ENCODE results near the gene SPINK1.

The SPINK1 gene

DNA sequence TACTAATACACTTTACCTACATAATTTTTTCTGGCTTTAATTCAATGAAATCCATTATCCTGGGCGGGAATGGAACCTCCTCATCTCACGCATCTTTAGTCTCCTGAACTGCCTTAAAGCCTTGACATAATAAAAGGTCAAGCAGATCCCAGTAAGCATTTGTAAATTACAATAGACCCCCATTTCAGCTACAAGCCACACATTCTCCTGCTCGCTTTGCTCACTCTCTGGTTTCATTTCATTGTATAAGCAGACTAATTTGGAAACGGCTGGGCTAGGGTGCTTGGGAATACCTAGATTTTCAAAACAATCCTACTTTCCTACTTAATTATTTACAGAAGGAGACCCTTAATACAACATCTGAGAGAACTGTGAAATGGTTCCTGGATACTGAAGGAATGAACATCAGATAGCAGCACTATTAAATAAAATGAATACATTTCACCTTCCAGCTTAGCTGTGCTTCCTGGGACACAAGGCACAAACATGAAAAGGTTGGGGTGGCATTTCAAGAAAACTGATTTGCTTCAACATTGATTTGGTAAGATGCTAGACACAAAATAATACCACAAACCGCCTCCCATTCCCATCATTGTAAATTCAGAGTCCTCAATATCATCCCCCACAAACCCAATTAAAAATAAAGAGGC, 50.4 kb downstream of the SPINK1 start:
- H3K4me3 ChIP-seq (ENCODE audit: control insufficient read depth, low read depth, low read length) = no peak overlapping the region

GRCh38 chr5:147779694-147780093, 51.8 kb downstream of the SPINK1 start:
- TF ChIP-seq, protein P1, sequence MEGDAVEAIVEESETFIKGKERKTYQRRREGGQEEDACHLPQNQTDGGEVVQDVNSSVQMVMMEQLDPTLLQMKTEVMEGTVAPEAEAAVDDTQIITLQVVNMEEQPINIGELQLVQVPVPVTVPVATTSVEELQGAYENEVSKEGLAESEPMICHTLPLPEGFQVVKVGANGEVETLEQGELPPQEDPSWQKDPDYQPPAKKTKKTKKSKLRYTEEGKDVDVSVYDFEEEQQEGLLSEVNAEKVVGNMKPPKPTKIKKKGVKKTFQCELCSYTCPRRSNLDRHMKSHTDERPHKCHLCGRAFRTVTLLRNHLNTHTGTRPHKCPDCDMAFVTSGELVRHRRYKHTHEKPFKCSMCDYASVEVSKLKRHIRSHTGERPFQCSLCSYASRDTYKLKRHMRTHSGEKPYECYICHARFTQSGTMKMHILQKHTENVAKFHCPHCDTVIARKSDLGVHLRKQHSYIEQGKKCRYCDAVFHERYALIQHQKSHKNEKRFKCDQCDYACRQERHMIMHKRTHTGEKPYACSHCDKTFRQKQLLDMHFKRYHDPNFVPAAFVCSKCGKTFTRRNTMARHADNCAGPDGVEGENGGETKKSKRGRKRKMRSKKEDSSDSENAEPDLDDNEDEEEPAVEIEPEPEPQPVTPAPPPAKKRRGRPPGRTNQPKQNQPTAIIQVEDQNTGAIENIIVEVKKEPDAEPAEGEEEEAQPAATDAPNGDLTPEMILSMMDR (conservative IDR thresholded peaks at IDR 0.05; ENCODE audit: control insufficient read depth, insufficient read depth, low read depth, low read length) = no peak
- DNase-seq (ENCODE audit: low read depth) = no peak
- H3K4me3 ChIP-seq (ENCODE audit: control insufficient read depth, low read depth, low read length) = no peak overlapping the region

More for the DNA sequence above, 50.4 kb downstream of the SPINK1 start:
- TF ChIP-seq, protein P1 (conservative IDR thresholded peaks at IDR 0.05; ENCODE audit: control insufficient read depth, insufficient read depth, low read depth, low read length) = no peak
- DNase-seq (ENCODE audit: low read depth) = no peak

DNA sequence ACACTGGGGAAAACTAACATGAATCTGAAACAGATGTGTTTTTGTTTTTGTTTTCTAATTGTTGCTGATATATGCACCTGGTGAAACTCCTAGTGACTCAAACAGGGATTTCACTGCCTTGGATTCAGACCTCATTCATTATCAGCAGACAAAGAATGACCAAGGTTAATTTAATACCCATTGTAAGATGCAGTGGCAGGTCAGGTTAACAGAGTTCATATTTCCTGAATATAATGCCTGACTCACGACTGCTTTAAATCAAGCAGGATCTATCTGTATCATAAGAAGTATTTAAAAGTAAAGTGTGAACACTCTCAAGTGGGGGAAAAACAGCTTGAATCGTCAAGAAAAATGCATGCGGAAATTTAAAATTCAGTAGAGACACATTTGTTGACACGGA, 54.5 kb downstream of the SPINK1 start:
- TF ChIP-seq, protein P1 (conservative IDR thresholded peaks at IDR 0.05; ENCODE audit: control insufficient read depth, insufficient read depth, low read depth, low read length) = no peak
- DNase-seq (ENCODE audit: low read depth) = no peak
- H3K4me3 ChIP-seq (ENCODE audit: control insufficient read depth, low read depth, low read length) = no peak overlapping the region

Measured in fibroblast of mammary gland (primary cell).